GM12875 (cell line): ENCODE data around the gene TTC9B.

Experiments used
- H3K4me3 ChIP-seq: one replicate; pipeline ENCODE4 v1.5.1; 2011; ENCODE audit warnings: low read depth, low read length, control low read depth
- TF ChIP-seq, protein P1 (sequence below): IDR thresholded peaks from 2 replicates; pipeline ENCODE4 v1.5.1; 2011; ENCODE audit warnings: low read depth, mild to moderate bottlenecking, control low read depth, inconsistent platforms, low read length, moderate library complexity, borderline replicate concordance; ENCODE audit not compliant: insufficient read depth

Gene TTC9B

DNA sequence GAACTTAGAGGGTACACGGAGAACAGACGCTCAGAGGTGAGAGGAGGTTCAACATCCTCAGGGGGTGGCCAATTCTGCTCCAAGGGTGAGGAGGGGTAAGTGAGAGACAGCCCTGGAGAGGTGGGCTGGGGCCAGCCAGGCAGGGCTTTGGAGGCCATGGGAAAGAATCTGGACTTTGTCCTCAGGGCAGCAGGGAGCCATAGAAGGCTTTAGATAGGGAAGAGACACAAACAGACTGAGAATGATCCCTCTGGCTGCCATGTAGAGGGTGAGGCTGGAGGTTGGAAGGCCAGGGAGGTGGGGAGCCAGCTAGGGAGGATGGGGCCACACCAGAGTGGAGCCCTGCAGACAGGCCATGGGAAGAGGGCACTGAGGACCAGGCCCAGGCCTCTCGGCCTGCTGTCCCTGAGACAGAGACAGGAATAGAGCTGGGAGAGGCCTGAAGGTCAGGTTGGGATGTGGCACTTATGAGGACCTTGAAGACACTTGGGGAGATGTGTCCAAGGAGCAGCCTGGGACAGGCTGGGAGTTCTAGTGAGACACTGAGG, 37.5 kb upstream of the TTC9B start:
- TF ChIP-seq, protein P1, sequence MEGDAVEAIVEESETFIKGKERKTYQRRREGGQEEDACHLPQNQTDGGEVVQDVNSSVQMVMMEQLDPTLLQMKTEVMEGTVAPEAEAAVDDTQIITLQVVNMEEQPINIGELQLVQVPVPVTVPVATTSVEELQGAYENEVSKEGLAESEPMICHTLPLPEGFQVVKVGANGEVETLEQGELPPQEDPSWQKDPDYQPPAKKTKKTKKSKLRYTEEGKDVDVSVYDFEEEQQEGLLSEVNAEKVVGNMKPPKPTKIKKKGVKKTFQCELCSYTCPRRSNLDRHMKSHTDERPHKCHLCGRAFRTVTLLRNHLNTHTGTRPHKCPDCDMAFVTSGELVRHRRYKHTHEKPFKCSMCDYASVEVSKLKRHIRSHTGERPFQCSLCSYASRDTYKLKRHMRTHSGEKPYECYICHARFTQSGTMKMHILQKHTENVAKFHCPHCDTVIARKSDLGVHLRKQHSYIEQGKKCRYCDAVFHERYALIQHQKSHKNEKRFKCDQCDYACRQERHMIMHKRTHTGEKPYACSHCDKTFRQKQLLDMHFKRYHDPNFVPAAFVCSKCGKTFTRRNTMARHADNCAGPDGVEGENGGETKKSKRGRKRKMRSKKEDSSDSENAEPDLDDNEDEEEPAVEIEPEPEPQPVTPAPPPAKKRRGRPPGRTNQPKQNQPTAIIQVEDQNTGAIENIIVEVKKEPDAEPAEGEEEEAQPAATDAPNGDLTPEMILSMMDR, result no peak
- H3K4me3 ChIP-seq, result no peak overlapping the region

DNA sequence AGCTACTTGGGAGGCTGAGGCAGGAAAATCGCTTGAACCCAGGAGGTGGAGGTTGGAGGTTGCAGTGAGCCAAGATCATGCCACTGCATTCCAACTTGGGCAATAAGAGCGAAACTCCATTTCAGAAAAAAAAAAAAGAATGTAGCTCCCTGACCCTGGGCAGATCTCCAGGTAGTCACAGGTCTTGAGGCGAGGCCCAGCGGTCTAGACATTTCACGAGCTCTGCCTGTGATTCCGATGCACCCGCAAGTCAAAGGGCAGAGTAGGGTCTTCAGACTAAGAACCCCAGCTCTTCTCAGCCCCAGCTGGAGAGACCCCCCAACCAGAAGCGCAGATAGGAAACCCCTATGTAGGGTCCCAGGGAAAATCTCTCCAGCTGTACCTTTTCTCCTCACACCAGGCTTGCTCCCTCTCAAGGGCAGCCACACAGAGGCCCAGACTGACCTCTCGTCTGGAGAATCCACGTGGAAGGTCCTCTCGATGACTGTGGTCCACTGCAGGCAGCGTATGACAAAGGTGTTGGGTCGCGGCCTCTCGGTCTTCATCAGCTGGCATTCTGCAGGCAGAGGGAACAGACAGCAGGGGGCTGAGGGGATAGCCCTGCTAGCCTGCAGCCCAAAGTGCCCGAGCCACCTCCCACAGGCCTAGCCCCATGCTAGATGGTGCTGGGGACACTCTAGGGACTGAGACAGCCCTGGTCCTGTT, 36.7 kb upstream of the TTC9B start:
- TF ChIP-seq, protein P1, result no peak
- no peak overlapping the region for H3K4me3 ChIP-seq

DNA sequence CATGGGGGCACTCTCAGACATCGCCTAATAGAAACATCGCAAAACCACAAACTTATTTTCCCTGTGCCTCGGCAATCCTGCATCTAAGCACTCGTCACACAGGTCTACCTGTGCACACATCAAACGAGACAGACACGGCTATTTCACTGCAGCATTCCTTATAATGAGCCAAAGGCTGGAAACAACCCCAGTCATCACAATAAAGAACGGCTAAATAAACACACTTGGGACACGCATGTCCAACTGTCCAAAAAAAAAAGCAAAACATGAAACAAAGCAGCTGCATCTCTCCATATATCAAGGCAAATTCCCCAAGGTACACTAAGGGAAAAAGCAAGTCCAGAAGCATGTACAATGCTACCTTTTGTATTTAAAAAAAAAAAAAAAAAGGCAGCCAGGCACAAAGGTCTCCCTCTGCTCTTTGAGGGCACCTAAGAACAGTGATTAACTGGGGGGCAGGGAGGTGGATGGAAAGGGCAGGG, 35.5 kb upstream of the TTC9B start:
- TF ChIP-seq, protein P1, result no peak
- no peak overlapping the region for H3K4me3 ChIP-seq

DNA sequence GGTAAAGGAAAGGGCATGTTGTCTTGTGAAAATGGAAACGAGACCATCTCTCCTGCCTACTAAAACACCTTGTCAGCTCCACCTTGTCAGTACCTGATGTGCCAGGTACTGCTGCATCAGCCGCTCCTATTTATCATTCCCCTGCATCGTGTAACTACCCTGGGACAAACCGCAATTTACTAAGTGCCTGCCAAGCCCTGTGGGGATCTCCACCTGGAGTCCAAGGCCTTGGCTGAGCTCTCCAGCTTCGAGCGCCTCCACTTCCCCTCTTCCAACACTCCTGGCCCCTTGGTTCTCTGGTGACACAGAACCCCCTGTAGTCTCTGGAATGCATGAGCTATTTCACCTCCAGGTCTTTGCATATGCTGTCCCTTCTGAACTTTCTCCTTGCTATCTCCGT, 34.2 kb upstream of the TTC9B start:
- TF ChIP-seq, protein P1, result no peak
- no peak overlapping the region for H3K4me3 ChIP-seq

DNA sequence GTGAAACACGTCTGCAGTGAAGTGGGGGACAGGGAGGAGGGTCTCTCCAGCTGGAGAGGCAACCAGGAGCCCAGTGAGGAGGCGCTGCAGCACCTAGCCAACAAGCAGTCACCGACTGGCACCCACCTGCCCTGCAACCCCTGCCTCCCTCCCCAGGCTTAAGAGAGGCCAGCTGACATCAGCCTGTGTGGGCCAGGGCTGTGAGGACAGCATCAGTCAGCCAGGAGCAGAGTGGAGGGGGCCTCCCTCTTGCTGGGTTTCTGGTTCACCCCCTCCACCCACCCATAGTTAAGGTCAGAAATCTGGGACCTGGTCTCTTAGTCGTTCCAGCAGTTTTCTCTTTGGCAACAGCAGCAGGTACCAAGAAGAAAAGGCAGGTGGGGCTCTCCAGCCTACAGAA, 33.8 kb upstream of the TTC9B start:
- TF ChIP-seq, protein P1, result no peak
- no peak overlapping the region for H3K4me3 ChIP-seq

DNA sequence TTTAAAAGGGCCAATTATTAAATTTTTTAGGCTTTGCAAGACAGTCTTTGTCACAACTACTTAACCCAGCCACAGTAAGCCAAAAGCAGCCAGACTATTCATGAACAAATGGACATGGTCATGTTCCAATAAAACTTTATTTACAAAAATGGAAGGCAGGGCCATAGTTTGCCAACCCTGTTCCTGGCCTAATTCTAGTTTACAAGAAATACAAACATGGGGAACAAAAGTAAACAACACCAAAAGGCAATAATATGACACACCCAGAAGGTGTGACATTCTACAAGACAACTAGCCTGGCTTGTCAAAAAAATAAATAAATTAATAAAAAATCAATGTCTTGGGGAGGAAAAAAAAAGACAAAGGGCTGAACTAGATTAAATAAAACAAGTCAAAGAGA, 33.1 kb upstream of the TTC9B start:
- TF ChIP-seq, protein P1, result no peak
- H3K4me3 ChIP-seq, result no peak overlapping the region

DNA sequence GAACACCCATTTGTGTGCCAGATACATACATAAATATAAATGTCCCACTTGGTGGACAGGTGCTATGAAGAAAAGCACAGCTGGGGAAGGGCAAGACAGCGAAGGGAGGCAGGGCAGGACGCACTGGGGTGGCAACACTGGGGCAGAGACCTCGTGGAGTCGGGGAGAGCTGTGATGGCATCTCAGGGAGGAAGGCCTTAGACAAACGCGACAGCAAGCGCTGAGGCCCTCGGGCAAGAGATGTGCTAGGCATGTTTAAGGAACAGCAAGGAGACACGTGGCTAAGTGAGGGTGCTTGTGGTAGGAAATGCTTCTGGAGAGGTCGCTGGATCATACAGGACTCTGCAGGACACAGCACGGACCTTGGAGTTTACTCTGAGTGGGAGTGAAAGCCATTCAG, 31.6 kb upstream of the TTC9B start:
- no peak overlapping the region for H3K4me3 ChIP-seq
- TF ChIP-seq, protein P1, result no peak
